RWPE2 (cell line): ENCODE measurements around the gene R3HDM2.

ENCODE experiments used
- ATAC-seq: fragments of 200-7000 bp; cut with Tn5 transposase; 3 replicates; pipeline ENCODE4 v1.9.1; 2021; ENCODE audit warnings: low read depth
- DNase-seq: peaks from one replicate; pipeline ENCODE4 v3.0.0-alpha.2; 2020; ENCODE audit warnings: low spot score
- H3K27ac ChIP-seq: fragments of 450-650 bp; 2 replicates; pipeline ENCODE4 v1.5.1; 2017; ENCODE audit warnings: mild to moderate bottlenecking; ENCODE audit not compliant: poor library complexity, severe bottlenecking
- H3K27me3 ChIP-seq: fragments of 250-450 bp; sonication (Bioruptor Pico); 2 replicates; pipeline ENCODE4 v1.5.1; 2021; ENCODE audit warnings: mild to moderate bottlenecking, moderate library complexity; ENCODE audit not compliant: insufficient read depth, poor library complexity, severe bottlenecking
- H3K36me3 ChIP-seq: fragments of 250-450 bp; sonication (Bioruptor Pico); 2 replicates; pipeline ENCODE4 v1.5.1; 2020; ENCODE audit warnings: low read depth, mild to moderate bottlenecking, moderate library complexity
- H3K4me1 ChIP-seq: fragments of 250-450 bp; sonication (Bioruptor Pico); 2 replicates; pipeline ENCODE4 v1.5.1; 2021; ENCODE audit warnings: mild to moderate bottlenecking, moderate library complexity; ENCODE audit not compliant: insufficient read depth, poor library complexity, severe bottlenecking
- H3K4me3 ChIP-seq: fragments of 250-450 bp; sonication (Bioruptor Pico); 2 replicates; pipeline ENCODE4 v1.5.1; 2021; ENCODE audit warnings: mild to moderate bottlenecking, moderate library complexity; ENCODE audit not compliant: severe bottlenecking
- H3K9me3 ChIP-seq: fragments of 250-450 bp; sonication (Bioruptor Pico); 2 replicates; pipeline ENCODE4 v1.5.1; 2021; ENCODE audit warnings: mild to moderate bottlenecking, moderate library complexity; ENCODE audit not compliant: severe bottlenecking
- CTCF ChIP-seq: fragments of 450-650 bp; IDR thresholded peaks from one replicate; pipeline ENCODE4 v1.5.1; 2017; ENCODE audit warnings: mild to moderate bottlenecking, moderate library complexity; ENCODE audit not compliant: poor library complexity, severe bottlenecking

R3HDM2 gene

GRCh38 chr12:57395121-57395520, 35.7 kb downstream of the R3HDM2 start:
- Histone ChIP-seq H3K27me3 (no peaks in the 10 kb centered on the region), H3K4me3 (no peak overlapping the region), H3K27ac (no peak overlapping the region), H3K4me1 (peaks cover 2% of the 10 kb centered on the region), H3K9me3 (no peaks in the 10 kb centered on the region), H3K36me3 (peaks cover 26% of the 10 kb centered on the region)
- DNase-seq (no peak), ATAC-seq (no peak)
- no peak for TF ChIP-seq CTCF

- Histone ChIP-seq H3K27ac (peak overlapping the region; percentile 71), H3K9me3 (no peaks in the 10 kb centered on the region), H3K36me3 (peaks cover 20% of the 10 kb centered on the region), H3K4me3 (no peak overlapping the region), H3K4me1 (peaks cover 15% of the 10 kb centered on the region), H3K27me3 (no peaks in the 10 kb centered on the region)
- no peak for TF ChIP-seq CTCF
- ATAC-seq, result no peak
- DNase-seq, result no peak
Measured at GRCh38 chr12:57390174-57390573, 40.7 kb downstream of the R3HDM2 start.

- ATAC-seq, result peak; percentile 100
- peaks cover 14% of the 10 kb centered on the region; the same call in 1 of the 2 replicates for H3K36me3 ChIP-seq
- peaks cover 15% of the 10 kb centered on the region for H3K4me1 ChIP-seq
- H3K27me3 ChIP-seq, result no peaks in the 10 kb centered on the region
- DNase-seq, result no peak
- H3K27ac ChIP-seq, result peak overlapping the region; percentile 71
- TF ChIP-seq CTCF, result no peak
- no peak overlapping the region for H3K4me3 ChIP-seq
- H3K9me3 ChIP-seq, result no peaks in the 10 kb centered on the region
Measured at GRCh38 chr12:57389033-57389432, 41.8 kb downstream of the R3HDM2 start.

GRCh38 chr12:57388425-57388824, 42.4 kb downstream of the R3HDM2 start:
- H3K4me1 ChIP-seq, result peaks cover 15% of the 10 kb centered on the region
- no peaks in the 10 kb centered on the region for H3K9me3 ChIP-seq
- H3K27ac ChIP-seq, result peak overlapping the region; percentile 71
- ATAC-seq (no peak), DNase-seq (no peak)
- no peak overlapping the region for H3K4me3 ChIP-seq
- peaks cover 10% of the 10 kb centered on the region; the same call in 1 of the 2 replicates for H3K36me3 ChIP-seq
- no peak for TF ChIP-seq CTCF
- no peaks in the 10 kb centered on the region for H3K27me3 ChIP-seq

- no peaks in the 10 kb centered on the region for H3K27me3 ChIP-seq
- no peak for TF ChIP-seq CTCF
- no peaks in the 10 kb centered on the region for H3K9me3 ChIP-seq
- H3K4me1 ChIP-seq, result peaks cover 15% of the 10 kb centered on the region
- H3K4me3 ChIP-seq, result no peak overlapping the region
- ATAC-seq (no peak), DNase-seq (no peak)
- H3K27ac ChIP-seq, result no peak overlapping the region
- H3K36me3 ChIP-seq, result no peaks in the 10 kb centered on the region
Measured at GRCh38 chr12:57386187-57386720, 44.6 kb downstream of the R3HDM2 start.
